ENCODE measurements around the gene ZNF132. TPM values are rescaled to one million over a fixed set of nuclear protein-coding genes. Genes with fewer than 3 reads are reported as not detected.

Gene ZNF132
- total RNA-seq, 4 donors from 2014 or later = 3.0 to 5.1 (median 3.5) TPM

DNA sequence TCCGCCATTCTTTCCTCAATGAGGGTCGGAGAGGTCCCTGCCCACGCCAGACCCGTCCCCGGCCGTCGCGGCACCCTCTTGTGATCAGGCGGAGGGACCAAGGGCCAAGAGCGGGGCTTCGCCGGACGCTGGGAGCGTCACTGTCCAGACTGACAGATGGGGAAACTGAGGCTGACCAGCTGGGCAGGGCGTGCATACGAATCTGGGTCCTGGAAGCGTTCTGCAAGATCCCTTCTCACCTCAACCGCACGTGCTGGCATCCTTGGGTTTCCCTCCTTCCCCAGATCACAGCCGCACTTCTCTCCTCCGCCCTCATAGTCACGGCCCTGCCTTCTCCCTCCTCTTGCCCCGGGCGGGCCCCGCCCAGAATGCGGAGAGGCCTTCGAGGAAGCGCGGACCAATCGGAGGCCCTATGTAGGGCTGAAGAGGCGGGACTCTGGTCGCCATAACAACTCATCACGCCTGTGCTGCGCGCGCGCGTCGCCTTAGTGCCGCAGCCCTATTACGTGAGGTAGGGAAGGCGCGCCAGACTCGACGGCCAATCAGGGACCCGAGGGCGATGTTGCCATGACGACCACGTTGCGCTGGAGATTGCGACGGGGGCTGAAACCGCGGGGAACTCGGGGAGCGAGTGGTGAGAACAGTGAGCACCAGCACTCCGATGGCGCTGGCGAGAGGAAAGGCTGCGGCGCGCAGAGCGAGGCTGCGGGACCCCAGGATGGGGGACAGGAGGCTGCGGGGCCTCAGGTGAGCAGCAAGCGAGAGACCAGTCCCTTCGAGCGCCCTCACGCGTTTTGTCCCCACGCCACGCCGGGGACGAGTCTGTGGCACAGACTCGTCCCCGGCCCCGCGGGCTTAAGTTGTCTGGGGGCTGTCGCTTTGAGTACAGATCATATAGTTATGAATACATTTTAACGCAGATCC, 38.8 kb downstream of the ZNF132 start:
- H3K4me1 ChIP-seq = peaks cover 6 to 22% (median 18%) of the 10 kb centered on the region in 4 donors
- TF ChIP-seq EP300 (IDR thresholded peaks at IDR 0.05; ENCODE audit: low read depth) (no peak), POLR2A (IDR thresholded peaks at IDR 0.05) (peak; percentile 82), POLR2AphosphoS5 (IDR thresholded peaks at IDR 0.05) (peak; percentile 63 to 90 (median 88))
- TF ChIP-seq, protein P1, sequence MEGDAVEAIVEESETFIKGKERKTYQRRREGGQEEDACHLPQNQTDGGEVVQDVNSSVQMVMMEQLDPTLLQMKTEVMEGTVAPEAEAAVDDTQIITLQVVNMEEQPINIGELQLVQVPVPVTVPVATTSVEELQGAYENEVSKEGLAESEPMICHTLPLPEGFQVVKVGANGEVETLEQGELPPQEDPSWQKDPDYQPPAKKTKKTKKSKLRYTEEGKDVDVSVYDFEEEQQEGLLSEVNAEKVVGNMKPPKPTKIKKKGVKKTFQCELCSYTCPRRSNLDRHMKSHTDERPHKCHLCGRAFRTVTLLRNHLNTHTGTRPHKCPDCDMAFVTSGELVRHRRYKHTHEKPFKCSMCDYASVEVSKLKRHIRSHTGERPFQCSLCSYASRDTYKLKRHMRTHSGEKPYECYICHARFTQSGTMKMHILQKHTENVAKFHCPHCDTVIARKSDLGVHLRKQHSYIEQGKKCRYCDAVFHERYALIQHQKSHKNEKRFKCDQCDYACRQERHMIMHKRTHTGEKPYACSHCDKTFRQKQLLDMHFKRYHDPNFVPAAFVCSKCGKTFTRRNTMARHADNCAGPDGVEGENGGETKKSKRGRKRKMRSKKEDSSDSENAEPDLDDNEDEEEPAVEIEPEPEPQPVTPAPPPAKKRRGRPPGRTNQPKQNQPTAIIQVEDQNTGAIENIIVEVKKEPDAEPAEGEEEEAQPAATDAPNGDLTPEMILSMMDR (IDR thresholded peaks at IDR 0.05) = peak in 1 of 5 experiments; percentile 2
- peak overlapping the region; percentile 32 to 94 (median 68) for H3K4me3 ChIP-seq
- no peaks in the 10 kb centered on the region for H3K9me3 ChIP-seq
- H3K27ac ChIP-seq = peak overlapping the region; percentile 82 to 92 (median 85)
- in situ Hi-C loops (cut with MboI; ENCODE audit: low pct_ligation_motif_present in 1 of 4, low pct_unique_long_range_greater_than_20kb in 1 of 4, low sequenced_read_pairs in 3 of 4) (no loop called here), intact Hi-C loops (cut with DNase I; ENCODE audit: low total_unique reads) (loop anchor here (2.0 kb wide), 1 partner anchor 14 kb away; the partner anchor contains the start of gene RPS5)
- no peaks in the 10 kb centered on the region for H3K36me3 ChIP-seq
- DNase-seq = peak; percentile 99
- H3K27me3 ChIP-seq = peaks cover 20% of the 10 kb centered on the region
- 3% methylated on average over 77 of the region's 80 CpGs; no CpG with 5 or more reads in 1 of the 2 donors for WGBS, 2 donors (ENCODE audit: low coverage in 1 of 2)

DNA sequence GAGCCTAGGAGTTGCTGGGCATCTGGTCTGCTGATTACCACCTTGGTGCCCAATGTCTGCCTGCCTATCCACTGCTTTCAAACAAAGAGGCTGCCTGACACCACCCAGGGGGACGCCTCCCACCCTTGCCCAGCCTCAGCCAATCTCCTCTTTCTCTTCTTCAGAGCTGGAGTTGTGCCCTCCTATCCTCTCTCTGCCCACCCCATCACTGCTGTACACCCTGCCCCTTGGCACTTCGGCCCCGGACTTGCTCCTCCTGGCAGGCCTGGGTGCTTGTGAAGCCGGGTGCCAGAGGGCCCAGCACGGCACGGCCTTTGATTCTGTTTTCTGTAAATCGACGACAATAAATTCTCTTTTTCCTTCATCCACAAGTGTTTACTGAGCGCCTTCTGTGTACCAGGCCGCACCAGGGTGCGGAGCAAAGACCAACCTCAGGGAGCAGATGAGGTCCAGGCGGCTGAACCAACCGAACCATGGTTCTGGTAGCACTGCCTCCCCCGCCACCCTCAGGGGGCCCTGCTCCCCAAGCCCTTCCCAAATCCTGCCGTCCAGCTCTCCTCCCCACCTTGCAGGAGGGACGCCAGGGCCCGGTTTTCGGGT, 39.5 kb downstream of the ZNF132 start:
- H3K4me1 ChIP-seq = peaks cover 6 to 29% (median 22%) of the 10 kb centered on the region in 4 donors
- H3K4me3 ChIP-seq = peak overlapping the region; percentile 21 to 94 (median 48)
- DNase-seq = no peak
- intact Hi-C loops (cut with DNase I; ENCODE audit: low total_unique reads) = loop anchor here (2.0 kb wide), 1 partner anchor 14 kb away; the partner anchor contains the start of gene RPS5
- no peaks in the 10 kb centered on the region for H3K36me3 ChIP-seq
- in situ Hi-C loops (cut with MboI; ENCODE audit: low pct_ligation_motif_present in 1 of 4, low pct_unique_long_range_greater_than_20kb in 1 of 4, low sequenced_read_pairs in 3 of 4) = no loop called here
- H3K27ac ChIP-seq = peak overlapping the region in 2 of 4 donors; percentile 22 to 63
- no peaks in the 10 kb centered on the region for H3K9me3 ChIP-seq
- 39 to 70% methylated on average over 4 to 18 of the region's 18 CpGs for WGBS, 2 donors (ENCODE audit: low coverage in 1 of 2)
- H3K27me3 ChIP-seq = peaks cover 28% of the 10 kb centered on the region
- TF ChIP-seq, protein P1 (IDR thresholded peaks at IDR 0.05) = no peak
- TF ChIP-seq EP300 (IDR thresholded peaks at IDR 0.05; ENCODE audit: low read depth) (no peak), POLR2A (IDR thresholded peaks at IDR 0.05) (no peak), POLR2AphosphoS5 (IDR thresholded peaks at IDR 0.05) (no peak)

DNA sequence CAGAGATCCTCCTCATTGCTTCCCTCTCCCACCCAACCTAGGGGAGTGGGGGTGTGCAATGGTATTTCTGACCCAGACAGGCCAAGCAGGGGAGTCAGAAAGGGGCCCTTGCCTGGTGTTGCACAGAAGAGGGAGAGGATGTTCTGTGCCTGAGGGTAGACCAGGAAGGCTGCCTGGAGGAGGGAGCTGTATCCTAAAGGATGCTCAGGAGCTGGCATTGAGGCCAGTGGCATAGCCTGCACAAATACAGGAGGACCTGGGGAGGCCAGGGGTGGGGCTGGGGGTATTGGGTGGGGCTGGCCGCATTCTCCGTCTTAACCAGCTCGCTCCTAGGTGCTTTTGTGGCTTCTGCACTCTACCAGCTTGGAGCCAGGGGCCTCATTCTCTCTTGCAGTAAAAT, 40.0 kb downstream of the ZNF132 start:
- intact Hi-C loops (cut with DNase I; ENCODE audit: low total_unique reads) (loop anchor here (2.0 kb wide), 1 partner anchor 13 kb away; the partner anchor contains the start of gene RPS5), in situ Hi-C loops (cut with MboI; ENCODE audit: low pct_ligation_motif_present in 1 of 4, low pct_unique_long_range_greater_than_20kb in 1 of 4, low sequenced_read_pairs in 3 of 4) (no loop called here)

More for the DNA sequence above, 40.0 kb downstream of the ZNF132 start:
- TF ChIP-seq POLR2A (IDR thresholded peaks at IDR 0.05) = no peak
- TF ChIP-seq, protein P1 (IDR thresholded peaks at IDR 0.05) = no peak
- Histone ChIP-seq H3K27ac (no peak overlapping the region), H3K4me3 (no peak overlapping the region), H3K27me3 (peaks cover 29% of the 10 kb centered on the region), H3K36me3 (no peaks in the 10 kb centered on the region), H3K9me3 (no peaks in the 10 kb centered on the region), H3K4me1 (peaks cover 6 to 30% (median 22%) of the 10 kb centered on the region in 4 donors)
- 100% methylated on average over 1 of the region's 3 CpGs for WGBS, 2 donors (ENCODE audit: low coverage in 1 of 2)
- no peak for DNase-seq
